Neuronal stem cell (in vitro differentiated cells): Measurements from ENCODE around the gene LRRC49.
A peak's percentile ranks its signal among the peaks of the same experiment; 100 is the strongest.
"Not testable (repeated sequence)": the region's sequence is repeated elsewhere in the genome, so short reads cannot be mapped to it uniquely, and the experiment has no call there.

Source experiments
- DNase-seq: peaks from one replicate; pipeline ENCODE4 v3.0.0-alpha.2; 2013; ENCODE audit warnings: low spot score
- H2AFZ ChIP-seq: one replicate; pipeline ENCODE4 v1.6.1; 2013; ENCODE audit warnings: mild to moderate bottlenecking, low read length, inconsistent platforms
- H2AK5ac ChIP-seq: 2 replicates; pipeline ENCODE4 v1.6.1; 2013; ENCODE audit warnings: low read depth, mild to moderate bottlenecking, inconsistent platforms, low read length, moderate library complexity, mixed read lengths
- H2BK120ac ChIP-seq: 2 replicates; pipeline ENCODE4 v1.6.1; 2013; ENCODE audit warnings: low read depth, mild to moderate bottlenecking, inconsistent platforms, low read length, moderate library complexity, mixed read lengths
- H2BK12ac ChIP-seq: one replicate; pipeline ENCODE4 v1.6.1; 2013; ENCODE audit warnings: low read length, inconsistent platforms
- H2BK15ac ChIP-seq: 2 replicates; pipeline ENCODE4 v1.6.1; 2013; ENCODE audit warnings: mild to moderate bottlenecking, low read length, inconsistent platforms, mixed read lengths
- H2BK5ac ChIP-seq: one replicate; pipeline ENCODE4 v1.6.1; 2013; ENCODE audit warnings: inconsistent platforms, mild to moderate bottlenecking, low read length, moderate library complexity
- H3K14ac ChIP-seq: one replicate; pipeline ENCODE4 v1.6.1; 2013; ENCODE audit warnings: low read length, inconsistent platforms
- H3K18ac ChIP-seq: 2 replicates; pipeline ENCODE4 v1.6.1; 2013; ENCODE audit warnings: low read length, inconsistent platforms
- H3K23ac ChIP-seq: 2 replicates; pipeline ENCODE4 v1.6.1; 2013; ENCODE audit warnings: low read depth, mild to moderate bottlenecking, mixed read lengths, low read length, inconsistent platforms; ENCODE audit not compliant: poor library complexity
- H3K27ac ChIP-seq: replicated peaks from 3 replicates; pipeline ENCODE4 v1.5.1; 2013; ENCODE audit warnings: low read length, inconsistent platforms
- H3K27me3 ChIP-seq, 3 experiments: 2 replicates each; pipeline ENCODE4 v1.6.1; 2013; ENCODE audit warnings: low read length in 3 of 3, mild to moderate bottlenecking in 2 of 3, inconsistent platforms in 1 of 3, low read depth in 1 of 3, mixed read lengths in 1 of 3, moderate library complexity in 1 of 3; ENCODE audit not compliant: control insufficient read depth in 3 of 3, insufficient read depth in 3 of 3
- H3K36me3 ChIP-seq, 2 donors: replicated peaks in 1 of 2; 2 replicates each; pipeline ENCODE4 v1.6.1; 2013; ENCODE audit warnings: low read length in 2 of 2; ENCODE audit not compliant: control insufficient read depth in 2 of 2, insufficient read depth in 2 of 2
- H3K4ac ChIP-seq: 2 replicates; pipeline ENCODE4 v1.6.1; 2013; ENCODE audit warnings: inconsistent platforms, mild to moderate bottlenecking, low read length, moderate library complexity
- H3K4me1 ChIP-seq, 2 donors: 1 replicate in 1 of 2; 2 replicates in 1 of 2; pipeline ENCODE4 v1.6.1; 2013; ENCODE audit warnings: low read length in 2 of 2, low read depth in 1 of 2; ENCODE audit not compliant: control insufficient read depth in 2 of 2, insufficient read depth in 1 of 2
- H3K4me2 ChIP-seq: one replicate; pipeline ENCODE4 v1.6.1; 2013; ENCODE audit warnings: mild to moderate bottlenecking, low read length, inconsistent platforms; ENCODE audit not compliant: insufficient read depth, poor library complexity, severe bottlenecking
- H3K4me3 ChIP-seq, 2 donors: 2 replicates each; pipeline ENCODE4 v1.5.1; 2013; ENCODE audit warnings: low read length in 2 of 2, mild to moderate bottlenecking in 2 of 2, inconsistent platforms in 1 of 2, moderate library complexity in 1 of 2
- H3K79me1 ChIP-seq: one replicate; pipeline ENCODE4 v1.6.1; 2013; ENCODE audit warnings: low read depth, mild to moderate bottlenecking, inconsistent platforms, low read length, moderate library complexity
- H3K9ac ChIP-seq: one replicate; pipeline ENCODE4 v1.6.1; 2013; ENCODE audit warnings: mild to moderate bottlenecking, low read depth, low read length, inconsistent platforms; ENCODE audit not compliant: poor library complexity
- H3K9me3 ChIP-seq, 2 donors: replicated peaks in 1 of 2; 2 replicates each; pipeline versions ENCODE3 to v1.6.1; 2013; ENCODE audit warnings: low read length in 2 of 2, mild to moderate bottlenecking in 2 of 2, inconsistent platforms in 1 of 2, low read depth in 1 of 2, mixed read lengths in 1 of 2, moderate library complexity in 1 of 2; ENCODE audit not compliant: control insufficient read depth in 2 of 2, insufficient read depth in 1 of 2
- H4K8ac ChIP-seq: one replicate; pipeline ENCODE4 v1.6.1; 2013; ENCODE audit warnings: low read depth, mild to moderate bottlenecking, inconsistent platforms, low read length, moderate library complexity
- H4K91ac ChIP-seq: one replicate; pipeline ENCODE4 v1.6.1; 2013; ENCODE audit warnings: low read length, low read depth, mild to moderate bottlenecking, inconsistent platforms; ENCODE audit not compliant: poor library complexity
- WGBS, 2 donors: extraction: QIAGEN DNeasy Blood & Tissue Kit; methylation state at CpG; one replicate each; pipeline ENCODE4 v1.1.7; 2013; ENCODE audit warnings: missing lambda C conversion rate in 2 of 2, mixed read lengths in 1 of 2; ENCODE audit not compliant: insufficient read length in 2 of 2, insufficient replicate concordance in 1 of 2; ENCODE audit errors: extremely low coverage in 2 of 2; 5-methylcytosine and 5-hydroxymethylcytosine counted together

Gene LRRC49

DNA sequence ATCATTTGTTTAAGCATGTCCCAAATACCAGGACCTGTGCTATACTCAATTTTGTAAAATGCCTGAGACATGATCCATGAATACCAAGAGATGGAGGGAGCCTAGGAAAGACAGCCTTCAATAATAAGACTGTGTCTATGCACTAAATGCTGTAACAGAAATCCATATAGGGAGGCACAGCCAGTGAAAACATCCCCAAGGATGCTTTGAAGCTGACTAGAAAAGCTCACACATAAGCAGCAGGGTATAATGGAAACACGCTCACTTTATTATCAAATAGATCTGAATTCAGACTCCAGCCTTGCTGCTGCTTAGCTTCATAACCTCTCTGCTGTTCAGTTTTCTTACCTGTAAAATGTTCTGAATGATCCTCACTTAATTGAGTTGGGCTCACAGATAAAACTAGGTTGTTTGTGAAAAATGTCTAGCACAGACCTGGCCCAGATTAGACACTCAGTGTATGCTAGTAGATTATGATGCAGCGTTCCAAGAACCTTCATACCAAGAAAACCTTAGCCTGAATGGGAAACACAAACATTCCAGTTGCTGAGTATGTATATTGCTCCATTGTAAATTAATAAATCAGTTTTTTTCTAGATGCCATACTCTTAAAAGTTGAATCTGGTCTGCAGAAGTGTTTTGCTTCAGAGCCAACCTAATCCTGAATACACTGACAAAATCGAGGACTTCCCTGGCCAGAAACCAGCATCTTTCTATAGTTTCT, 34.9 kb upstream of the LRRC49 start:
- Histone ChIP-seq H3K4ac (no peak overlapping the region), H3K27me3 (peaks cover 0 to 19% (median 0%) of the 10 kb centered on the region in 3 experiments), H3K4me2 (no peak overlapping the region), H2BK5ac (no peak overlapping the region), H3K4me1 (peaks cover 0 to 2% of the 10 kb centered on the region in 2 donors), H3K14ac (no peak overlapping the region), H2AFZ (no peak overlapping the region), H3K27ac (no peak overlapping the region), H2AK5ac (no peak overlapping the region), H3K36me3 (no peaks in the 10 kb centered on the region), H2BK15ac (no peak overlapping the region), H3K9me3 (no peaks in the 10 kb centered on the region), H2BK120ac (no peak overlapping the region), H3K23ac (no peak overlapping the region), H3K9ac (no peak overlapping the region), H4K8ac (no peak overlapping the region), H3K18ac (no peak overlapping the region), H3K79me1 (no peaks in the 10 kb centered on the region), H3K4me3 (no peak overlapping the region), H4K91ac (no peak overlapping the region), H2BK12ac (no peak overlapping the region)
- no peak for DNase-seq
- WGBS, 2 donors, result no CpG with 5 or more reads among the region's 3 CpGs

- H4K91ac ChIP-seq, H3K79me1 ChIP-seq, H3K4me2 ChIP-seq, H2BK12ac ChIP-seq, H3K27ac ChIP-seq, DNase-seq, H3K4me3 ChIP-seq, H3K18ac ChIP-seq, H3K4me1 ChIP-seq, H2AFZ ChIP-seq, H2BK120ac ChIP-seq, H2AK5ac ChIP-seq, H3K36me3 ChIP-seq, H3K14ac ChIP-seq, H2BK15ac ChIP-seq, H3K23ac ChIP-seq, H3K4ac ChIP-seq, H3K9me3 ChIP-seq, H2BK5ac ChIP-seq, H3K9ac ChIP-seq, H4K8ac ChIP-seq: not testable (repeated sequence)
- no CpG with 5 or more reads among the region's 9 CpGs for WGBS, 2 donors
- peaks cover 0 to 19% (median 0%) of the 10 kb centered on the region in 3 experiments for H3K27me3 ChIP-seq
Measured at GRCh38 chr15:70858614-70859321, 33.9 kb upstream of the LRRC49 start.

DNA sequence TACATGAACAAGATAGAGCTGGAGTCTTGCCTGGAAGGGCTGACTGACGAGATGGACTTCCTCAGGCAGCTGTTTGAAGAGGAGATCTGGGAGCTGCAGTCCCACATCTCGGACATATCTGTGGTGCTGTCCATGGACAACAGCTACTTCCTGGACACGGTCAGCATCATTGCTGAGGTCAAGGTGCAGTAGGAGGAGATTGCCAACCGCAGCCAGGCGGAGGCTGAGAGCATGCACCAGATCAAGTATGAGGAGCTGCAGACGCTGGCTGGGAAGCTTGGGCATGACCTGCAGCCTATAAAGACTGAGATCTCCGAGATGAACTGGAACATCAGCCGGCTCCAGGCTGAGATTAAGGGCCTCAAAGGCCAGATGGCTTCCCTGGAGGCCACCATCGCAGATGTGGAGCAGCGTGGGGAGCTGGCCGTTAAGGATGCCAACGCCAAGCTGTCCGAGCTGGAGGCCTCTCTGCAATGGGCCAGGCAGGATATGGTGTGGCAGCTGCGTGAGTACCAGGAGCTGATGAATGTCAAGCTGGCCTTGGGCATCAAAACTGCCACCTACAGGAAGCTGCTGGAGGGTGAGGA, 33.2 kb upstream of the LRRC49 start:
- no peak overlapping the region for H4K8ac ChIP-seq
- H4K91ac ChIP-seq, result no peak overlapping the region
- H3K9me3 ChIP-seq, result no peaks in the 10 kb centered on the region
- no peak overlapping the region for H2AFZ ChIP-seq
- no peak overlapping the region for H3K14ac ChIP-seq
- no peaks in the 10 kb centered on the region for H3K79me1 ChIP-seq
- peaks cover 0 to under 1% of the 10 kb centered on the region in 2 donors for H3K4me1 ChIP-seq
- no peak overlapping the region for H3K4me2 ChIP-seq
- H3K23ac ChIP-seq, result no peak overlapping the region
- no peak overlapping the region for H3K9ac ChIP-seq
- no peak overlapping the region for H2BK5ac ChIP-seq
- no peak overlapping the region for H2BK120ac ChIP-seq
- H2BK15ac ChIP-seq, result no peak overlapping the region
- no peak overlapping the region for H3K27ac ChIP-seq
- peak overlapping the region in 1 of 2 donors; percentile 53 for H3K4me3 ChIP-seq
- H3K18ac ChIP-seq, result no peak overlapping the region
- no peak overlapping the region for H2AK5ac ChIP-seq
- no CpG with 5 or more reads among the region's 14 CpGs for WGBS, 2 donors
- no peaks in the 10 kb centered on the region for H3K36me3 ChIP-seq
- DNase-seq, result no peak
- no peak overlapping the region for H3K4ac ChIP-seq
- H2BK12ac ChIP-seq, result no peak overlapping the region
- peaks cover 0 to 19% (median 0%) of the 10 kb centered on the region in 3 experiments for H3K27me3 ChIP-seq

DNA sequence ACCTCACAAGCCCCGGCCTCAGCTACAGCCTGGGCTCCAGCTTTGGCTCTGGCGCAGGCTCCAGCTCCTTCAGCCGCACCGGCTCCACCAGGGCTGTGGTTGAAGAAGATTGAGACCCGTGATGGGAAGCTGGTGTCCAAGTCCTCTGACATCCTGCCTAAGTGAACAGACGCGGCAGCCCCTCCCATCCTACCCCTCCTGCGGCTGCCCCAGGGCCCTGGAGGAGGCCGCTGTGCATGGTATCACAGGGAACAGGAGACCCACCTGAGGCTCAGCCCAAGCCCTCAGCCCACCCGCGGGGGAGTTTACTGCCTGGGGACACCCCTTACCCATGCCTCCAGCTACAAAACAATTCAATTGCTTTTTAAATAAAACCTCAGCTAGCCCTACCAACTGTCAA, 32.6 kb upstream of the LRRC49 start:
- Histone ChIP-seq H3K4me2 (no peak overlapping the region), H2BK15ac (no peak overlapping the region), H2BK120ac (no peak overlapping the region), H3K4me3 (no peak overlapping the region), H3K27me3 (peaks cover 0 to 19% (median 0%) of the 10 kb centered on the region in 3 experiments), H2AK5ac (no peak overlapping the region), H2BK12ac (no peak overlapping the region), H4K8ac (no peak overlapping the region), H2AFZ (no peak overlapping the region), H3K9me3 (no peaks in the 10 kb centered on the region), H4K91ac (no peak overlapping the region), H3K18ac (no peak overlapping the region), H3K23ac (no peak overlapping the region), H2BK5ac (no peak overlapping the region), H3K36me3 (no peaks in the 10 kb centered on the region), H3K9ac (no peak overlapping the region), H3K4me1 (no peaks in the 10 kb centered on the region), H3K14ac (no peak overlapping the region), H3K27ac (no peak overlapping the region), H3K4ac (no peak overlapping the region), H3K79me1 (no peaks in the 10 kb centered on the region)
- DNase-seq, result no peak
- WGBS, 2 donors, result no CpG with 5 or more reads among the region's 11 CpGs
